Keratinocyte (primary cell): ENCODE data around the gene C14orf119.

ENCODE experiments used
- CTCF ChIP-seq, 3 experiments: IDR thresholded peaks in 1 of 3; conservative IDR thresholded peaks in 1 of 3; optimal IDR thresholded peaks in 1 of 3; 2 replicates in 2 of 3; 3 replicates in 1 of 3; pipeline versions ENCODE3 to v1.5.1; 2011; ENCODE audit warnings: low read length in 3 of 3, mild to moderate bottlenecking in 3 of 3, moderate library complexity in 2 of 3, control low read depth in 1 of 3, inconsistent platforms in 1 of 3; ENCODE audit not compliant: insufficient read depth in 2 of 3; ENCODE audit errors: extremely low read depth in 1 of 3
- EZH2 ChIP-seq: IDR thresholded peaks from one replicate; pipeline ENCODE4 v1.6.1; 2012; ENCODE audit warnings: inconsistent platforms, mild to moderate bottlenecking, low read length, moderate library complexity

- no peak for TF ChIP-seq CTCF (optimal IDR thresholded peaks at IDR 0.05 in 1 of 3, IDR thresholded peaks at IDR 0.05 in 1 of 3, conservative IDR thresholded peaks at IDR 0.05 in 1 of 3; ENCODE audit: extremely low read depth in 1 of 3, insufficient read depth in 2 of 3, low read length in 3 of 3)
- TF ChIP-seq EZH2 = no peak
Observed at GRCh38 chr14:23090254-23090636, 5.1 kb upstream of the C14orf119 start.
